Thyroid gland (tissue), 4 donors: Measurements from ENCODE around the gene TMEM107.

ENCODE experiments used
- CTCF ChIP-seq, 6 experiments: fragments of 200-600 bp in 3 of 6; fragments of 450-650 bp in 3 of 6; sonication (generic) in 3 of 6; IDR thresholded peaks; one replicate each; pipeline ENCODE4 v1.5.1; 2016 to 2019; ENCODE audit warnings: antibody characterized with exemption in 6 of 6, mild to moderate bottlenecking in 2 of 6, inconsistent platforms in 1 of 6, moderate library complexity in 1 of 6
- POLR2A ChIP-seq, 2 donors: fragments of 450-650 bp; IDR thresholded peaks; one replicate each; pipeline ENCODE4 v1.6.1; 2017; ENCODE audit warnings: antibody characterized with exemption in 2 of 2, mild to moderate bottlenecking in 2 of 2, moderate library complexity in 1 of 2

DNA sequence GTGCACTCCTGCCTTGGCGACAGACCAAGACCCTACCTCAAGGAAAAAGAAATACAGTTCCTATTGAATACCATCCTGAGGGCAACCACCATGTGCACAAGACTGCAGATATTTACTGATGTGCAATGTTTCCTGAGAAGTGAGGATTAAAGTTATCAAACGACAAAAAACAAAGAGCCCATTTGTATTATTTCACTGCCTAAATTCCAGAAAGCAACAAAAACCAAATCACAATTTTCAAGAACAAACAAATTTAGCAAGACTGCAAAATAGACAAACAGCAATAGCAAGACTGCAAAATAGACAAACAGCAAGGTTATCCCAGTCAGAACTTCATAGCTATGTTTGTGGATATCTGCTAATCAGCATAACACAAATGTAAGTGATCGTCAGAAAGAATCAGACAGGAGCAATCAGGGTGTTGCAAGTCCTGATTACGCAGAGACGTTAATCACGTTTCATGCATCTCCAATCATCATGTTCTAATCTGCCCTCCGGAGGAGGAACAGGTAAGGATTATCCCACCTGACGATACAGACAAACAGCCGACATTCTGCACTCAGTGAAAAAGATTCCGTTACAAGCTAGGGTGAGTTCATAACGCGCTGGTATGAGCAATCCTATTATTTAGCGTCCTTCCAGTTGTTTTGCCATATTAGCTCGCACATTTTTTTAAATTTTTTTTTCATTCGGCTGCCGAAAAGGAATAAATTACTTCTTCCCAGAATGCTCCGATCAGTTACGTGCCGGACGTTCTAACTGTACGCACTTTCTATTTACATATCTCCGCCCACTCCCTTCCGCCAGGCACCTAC, 2.9 kb downstream of the TMEM107 start:
- TF ChIP-seq CTCF (IDR thresholded peaks at IDR 0.05): no peak
- peak; percentile 94 to 100 for TF ChIP-seq POLR2A (IDR thresholded peaks at IDR 0.05)
